ENCODE results near the gene CAV2. TPM values are rescaled to one million over a fixed set of nuclear protein-coding genes. Genes with fewer than 3 reads are reported as not detected.
A peak's percentile ranks its signal among the peaks of the same experiment; 100 is the strongest.

Gene CAV2
- total RNA-seq, 1 donor from 2014 or later = 161 TPM

- no peaks in the 10 kb centered on the region for H3K27me3 Mint-ChIP-seq (ENCODE audit: low read depth, unreplicated experiment)
- TF ChIP-seq CTCF (IDR thresholded peaks at IDR 0.05; ENCODE audit: insufficient read depth, low read depth, low read length) (no peak), EZH2 (IDR thresholded peaks at IDR 0.05; ENCODE audit: insufficient read depth, low read length) (no peak)
- peak overlapping the region; percentile 82 for H3K27ac Mint-ChIP-seq (ENCODE audit: unreplicated experiment)
- Histone ChIP-seq H3K27ac (ENCODE audit: low read depth, low read length) (peak overlapping the region; percentile 95), H3K4me1 (ENCODE audit: insufficient read depth, low read length) (peaks cover 47% of the 10 kb centered on the region), H3K9me3 (ENCODE audit: insufficient read depth, low read depth, low read length) (no peaks in the 10 kb centered on the region), H3K4me3 (ENCODE audit: insufficient read depth, low read depth, low read length) (no peak overlapping the region), H2AFZ (ENCODE audit: low read depth, low read length) (no peak overlapping the region), H3K36me3 (ENCODE audit: insufficient read depth, low read length) (peaks cover 6% of the 10 kb centered on the region), H3K79me2 (ENCODE audit: insufficient read depth, low read length) (peaks cover 41% of the 10 kb centered on the region), H3K4me2 (ENCODE audit: low read length) (peak overlapping the region; percentile 86), H4K20me1 (ENCODE audit: insufficient read depth, low read length) (no peaks in the 10 kb centered on the region), H3K9ac (ENCODE audit: low read length) (peak overlapping the region; percentile 69), H3K27me3 (ENCODE audit: insufficient read depth, low read length) (no peaks in the 10 kb centered on the region)
- peaks cover 46% of the 10 kb centered on the region for H3K4me1 Mint-ChIP-seq (ENCODE audit: low read depth, unreplicated experiment)
- H3K36me3 Mint-ChIP-seq (ENCODE audit: low read depth, unreplicated experiment) = peaks cover 14% of the 10 kb centered on the region
- H3K9me3 Mint-ChIP-seq (ENCODE audit: unreplicated experiment) = no peaks in the 10 kb centered on the region
- DNase-seq (ENCODE audit: low read depth) = peak; percentile 56
- peak overlapping the region; percentile 96 for H3K4me3 Mint-ChIP-seq (ENCODE audit: unreplicated experiment)
- FAIRE-seq = no peak
Measured at GRCh38 chr7:116524221-116524608, 24.7 kb downstream of the CAV2 start.

DNA sequence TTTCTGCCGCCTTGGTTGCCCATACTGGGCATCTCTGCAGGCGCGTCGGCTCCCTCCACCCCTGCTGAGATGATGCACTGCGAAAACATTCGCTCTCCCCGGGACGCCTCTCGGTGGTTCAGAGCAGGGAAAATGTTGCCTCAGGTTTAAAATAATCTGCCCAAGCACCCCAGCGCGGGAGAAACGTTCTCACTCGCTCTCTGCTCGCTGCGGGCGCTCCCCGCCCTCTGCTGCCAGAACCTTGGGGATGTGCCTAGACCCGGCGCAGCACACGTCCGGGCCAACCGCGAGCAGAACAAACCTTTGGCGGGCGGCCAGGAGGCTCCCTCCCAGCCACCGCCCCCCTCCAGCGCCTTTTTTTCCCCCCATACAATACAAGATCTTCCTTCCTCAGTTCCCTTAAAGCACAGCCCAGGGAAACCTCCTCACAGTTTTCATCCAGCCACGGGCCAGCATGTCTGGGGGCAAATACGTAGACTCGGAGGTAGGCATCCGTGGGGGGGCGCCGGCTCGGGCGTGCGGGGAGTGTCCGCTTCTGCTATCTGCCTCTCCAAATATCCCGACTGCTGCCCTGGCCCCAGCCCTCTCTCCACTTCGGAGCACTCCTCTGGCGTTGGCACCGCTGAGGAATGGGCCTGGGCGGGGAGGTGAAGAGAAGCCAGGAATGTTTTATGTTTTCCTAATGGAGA lies 25.2 kb downstream of the CAV2 start, which contains the start of gene CAV1:
Gene CAV1, plus strand, starts transcription at position 428 of the 689 bp plus-strand sequence. Its CDS starts 27 bp downstream, at position 455.
- peak; percentile 87 for DNase-seq (ENCODE audit: low read depth)
- Histone ChIP-seq H3K27me3 (ENCODE audit: insufficient read depth, low read length) (no peaks in the 10 kb centered on the region), H3K4me1 (ENCODE audit: insufficient read depth, low read length) (peaks cover 50% of the 10 kb centered on the region), H2AFZ (ENCODE audit: low read depth, low read length) (peak within 1 kb of the TSS; percentile 6), H3K4me3 (ENCODE audit: insufficient read depth, low read depth, low read length) (peak within 1 kb of the TSS; percentile 90), H3K4me2 (ENCODE audit: low read length) (peak within 1 kb of the TSS; percentile 86), H3K36me3 (ENCODE audit: insufficient read depth, low read length) (peaks cover 8% of the 10 kb centered on the region), H3K9me3 (ENCODE audit: insufficient read depth, low read depth, low read length) (no peaks in the 10 kb centered on the region), H4K20me1 (ENCODE audit: insufficient read depth, low read length) (no peaks in the 10 kb centered on the region), H3K9ac (ENCODE audit: low read length) (peak within 1 kb of the TSS; percentile 97), H3K27ac (ENCODE audit: low read depth, low read length) (peak within 1 kb of the TSS; percentile 95), H3K79me2 (ENCODE audit: insufficient read depth, low read length) (peaks cover 46% of the 10 kb centered on the region)
- FAIRE-seq = no peak
- TF ChIP-seq CTCF (IDR thresholded peaks at IDR 0.05; ENCODE audit: insufficient read depth, low read depth, low read length) (no peak), EZH2 (IDR thresholded peaks at IDR 0.05; ENCODE audit: insufficient read depth, low read length) (no peak)
- H3K9me3 Mint-ChIP-seq (ENCODE audit: unreplicated experiment) = no peaks in the 10 kb centered on the region
- peaks cover 14% of the 10 kb centered on the region for H3K36me3 Mint-ChIP-seq (ENCODE audit: low read depth, unreplicated experiment)
- no peaks in the 10 kb centered on the region for H3K27me3 Mint-ChIP-seq (ENCODE audit: low read depth, unreplicated experiment)
- H3K4me3 Mint-ChIP-seq (ENCODE audit: unreplicated experiment) = peak within 1 kb of the TSS; percentile 96
- H3K27ac Mint-ChIP-seq (ENCODE audit: unreplicated experiment) = peak within 1 kb of the TSS; percentile 99
- H3K4me1 Mint-ChIP-seq (ENCODE audit: low read depth, unreplicated experiment) = peaks cover 51% of the 10 kb centered on the region

Data from astrocyte (in vitro differentiated cells and primary cell).